Neutrophil (primary cell): ENCODE results near the gene HDAC11.

Source experiments
- H3K27ac ChIP-seq: fragments of 200-600 bp; sonication (generic); 2 replicates; pipeline ENCODE4 v1.5.1; 2016; ENCODE audit warnings: mild to moderate bottlenecking, moderate library complexity
- H3K27me3 ChIP-seq: fragments of 200-600 bp; sonication (generic); 2 replicates; pipeline ENCODE4 v1.6.0; 2016; ENCODE audit warnings: mild to moderate bottlenecking
- H3K36me3 ChIP-seq: fragments of 200-600 bp; sonication (generic); 2 replicates; pipeline ENCODE4 v1.5.1; 2017
- H3K4me1 ChIP-seq, 2 experiments: fragments of 200-600 bp in 1 of 2; sonication (generic) in 1 of 2; 1 replicate in 1 of 2; 2 replicates in 1 of 2; pipeline versions ENCODE4 v1.5.1 to v1.6.1; 2013 to 2016; ENCODE audit warnings: low read depth in 1 of 2, low read length in 1 of 2, mild to moderate bottlenecking in 1 of 2, moderate library complexity in 1 of 2; ENCODE audit not compliant: control insufficient read depth in 1 of 2, insufficient read depth in 1 of 2
- H3K4me3 ChIP-seq, 2 experiments: fragments of 200-600 bp in 1 of 2; sonication (generic) in 1 of 2; 1 replicate in 1 of 2; 2 replicates in 1 of 2; pipeline ENCODE4 v1.5.1; 2013 to 2016; ENCODE audit warnings: low read depth in 1 of 2, low read length in 1 of 2, mild to moderate bottlenecking in 1 of 2, moderate library complexity in 1 of 2
- H3K9me3 ChIP-seq: fragments of 200-600 bp; sonication (generic); 2 replicates; pipeline ENCODE4 v1.5.1; 2016
- CTCF ChIP-seq: fragments of 200-600 bp; sonication (generic); IDR thresholded peaks from 2 replicates; pipeline ENCODE4 v1.5.1; 2016; ENCODE audit warnings: antibody characterized with exemption

Gene HDAC11

GRCh38 chr3:13460341-13460736, 19.8 kb upstream of the HDAC11 start:
- Histone ChIP-seq H3K27me3 (peaks cover 8% of the 10 kb centered on the region), H3K27ac (no peak overlapping the region), H3K4me1 (no peaks in the 10 kb centered on the region), H3K4me3 (no peak overlapping the region), H3K36me3 (no peaks in the 10 kb centered on the region), H3K9me3 (no peaks in the 10 kb centered on the region)
- TF ChIP-seq CTCF = no peak

- no peaks in the 10 kb centered on the region for H3K4me1 ChIP-seq
- no peak overlapping the region for H3K4me3 ChIP-seq
- H3K9me3 ChIP-seq = no peaks in the 10 kb centered on the region
- no peaks in the 10 kb centered on the region for H3K36me3 ChIP-seq
- peaks cover 17% of the 10 kb centered on the region for H3K27me3 ChIP-seq
- no peak overlapping the region for H3K27ac ChIP-seq
- peak; percentile 77 for TF ChIP-seq CTCF
Measured at GRCh38 chr3:13461169-13462124, 18.7 kb upstream of the HDAC11 start.

- no peaks in the 10 kb centered on the region for H3K4me1 ChIP-seq
- no peak overlapping the region for H3K27ac ChIP-seq
- H3K4me3 ChIP-seq = no peak overlapping the region
- H3K36me3 ChIP-seq = no peaks in the 10 kb centered on the region
- no peak for TF ChIP-seq CTCF
- H3K9me3 ChIP-seq = no peaks in the 10 kb centered on the region
- H3K27me3 ChIP-seq = peaks cover 17% of the 10 kb centered on the region
Measured at GRCh38 chr3:13462125-13462629, 17.9 kb upstream of the HDAC11 start.

GRCh38 chr3:13462822-13463221, 17.3 kb upstream of the HDAC11 start:
- no peaks in the 10 kb centered on the region for H3K4me1 ChIP-seq
- no peak for TF ChIP-seq CTCF
- no peak overlapping the region for H3K4me3 ChIP-seq
- H3K27me3 ChIP-seq = peaks cover 17% of the 10 kb centered on the region
- H3K9me3 ChIP-seq = no peaks in the 10 kb centered on the region
- no peaks in the 10 kb centered on the region for H3K36me3 ChIP-seq
- H3K27ac ChIP-seq = no peak overlapping the region

DNA sequence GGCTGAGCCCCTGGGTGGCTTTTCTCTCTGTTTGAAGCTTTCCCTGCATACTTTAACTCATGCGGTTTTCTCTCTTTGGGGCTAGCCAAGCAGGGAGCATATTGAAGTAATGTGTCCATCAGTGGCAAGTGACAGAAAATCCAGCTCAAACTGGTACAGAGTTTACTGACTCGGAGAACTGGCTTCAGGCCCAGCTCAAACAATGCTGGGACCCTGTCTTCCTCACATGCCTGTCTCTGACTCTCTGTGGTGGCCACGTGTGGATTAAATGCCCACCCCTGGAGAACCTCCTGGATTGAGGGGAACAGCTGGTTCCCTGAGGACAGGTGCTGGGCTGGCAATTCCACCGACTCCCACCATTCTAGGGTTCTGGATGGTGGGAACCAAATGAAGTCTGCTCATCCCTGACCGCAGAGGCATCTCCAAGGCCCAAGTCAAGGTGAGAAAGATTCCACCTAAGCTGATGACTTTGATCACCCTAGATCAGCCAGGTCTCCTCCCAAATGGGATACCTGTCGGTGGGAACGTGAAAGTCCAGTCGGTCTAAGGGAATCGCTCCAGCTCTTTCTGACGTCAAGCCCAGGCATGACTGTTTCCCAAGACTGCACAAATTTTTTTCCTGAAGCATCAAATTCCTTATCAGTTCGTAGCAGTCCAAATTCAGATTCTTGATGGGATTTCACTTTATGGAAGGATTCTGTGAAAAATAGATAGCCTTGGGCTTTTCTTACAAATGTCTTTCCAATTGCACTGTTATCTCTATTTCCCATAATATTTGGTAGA, 16.3 kb upstream of the HDAC11 start:
- no peaks in the 10 kb centered on the region for H3K4me1 ChIP-seq
- H3K4me3 ChIP-seq = no peak overlapping the region
- TF ChIP-seq CTCF = no peak
- peaks cover 17% of the 10 kb centered on the region for H3K27me3 ChIP-seq
- no peaks in the 10 kb centered on the region for H3K36me3 ChIP-seq
- no peak overlapping the region for H3K27ac ChIP-seq
- H3K9me3 ChIP-seq = no peaks in the 10 kb centered on the region
